Stimulated activated CD4-positive, alpha-beta T cell treated with anti-CD3 and anti-CD28 coated beads, Interleukin-12 subunit alpha, Interleukin-12 subunit beta, amount 100 ng/mL, for 24 hours (primary cell): ENCODE measurements around the gene VWA5A.
"Not testable (repeated sequence)": the region's sequence is repeated elsewhere in the genome, so short reads cannot be mapped to it uniquely, and the experiment has no call there.

ENCODE experiments used
- DNase-seq, 2 experiments: peaks; one replicate each; pipeline ENCODE4 v3.0.0-alpha.2; 2020; ENCODE audit warnings: low read depth in 2 of 2

The VWA5A gene

GRCh38 chr11:124168796-124169195 is 53.5 kb downstream of the VWA5A start:
- DNase-seq = no peak

- not testable (repeated sequence) for DNase-seq
Observed at GRCh38 chr11:124170315-124170714, 55.1 kb downstream of the VWA5A start.

GRCh38 chr11:124170801-124171586 is 55.7 kb downstream of the VWA5A start:
- DNase-seq = no peak

- no peak for DNase-seq
Observed at GRCh38 chr11:124172101-124172500, 56.9 kb downstream of the VWA5A start.

- no peak for DNase-seq
Observed at GRCh38 chr11:124172599-124172998, 57.3 kb downstream of the VWA5A start.

GRCh38 chr11:124174001-124174583 is 58.8 kb downstream of the VWA5A start:
- no peak for DNase-seq

- DNase-seq = no peak
Observed at GRCh38 chr11:124176925-124177715, 61.9 kb downstream of the VWA5A start.

GRCh38 chr11:124179310-124179709 is 64.1 kb downstream of the VWA5A start:
- no peak for DNase-seq

GRCh38 chr11:124183068-124183467 is 67.8 kb downstream of the VWA5A start, which contains the start of gene OR10D3:
OR10D3 (plus strand) TSS chr11:124183345; CDS start chr11:124185270, 1,925 bp downstream.
- no peak for DNase-seq

GRCh38 chr11:124190298-124191139 is 75.3 kb downstream of the VWA5A start:
- DNase-seq = no peak

GRCh38 chr11:124193221-124194010 is 78.2 kb downstream of the VWA5A start:
- no peak for DNase-seq

- DNase-seq = no peak
Observed at GRCh38 chr11:124194293-124195188, 79.3 kb downstream of the VWA5A start.

- DNase-seq = peak in 1 of 2 experiments; percentile 18
Observed at GRCh38 chr11:124195189-124195734, 80.0 kb downstream of the VWA5A start.
